ENCODE measurements around the gene PPT1.

GRCh38 chr1:40023379-40023944 lies 73.6 kb downstream of the PPT1 start:
- TF ChIP-seq CTCF (IDR thresholded peaks at IDR 0.05) (no peak), POLR2A (IDR thresholded peaks at IDR 0.05) (no peak), POLR2AphosphoS5 (IDR thresholded peaks at IDR 0.05; ENCODE audit: insufficient read depth in 1 of 2, low read depth in 1 of 2) (no peak)

Measured in vagina (tissue), 2 donors.